ENCODE measurements around the gene NRCAM.
"Not testable (repeated sequence)": the region's sequence is repeated elsewhere in the genome, so short reads cannot be mapped to it uniquely, and the experiment has no call there.

NRCAM gene

DNA sequence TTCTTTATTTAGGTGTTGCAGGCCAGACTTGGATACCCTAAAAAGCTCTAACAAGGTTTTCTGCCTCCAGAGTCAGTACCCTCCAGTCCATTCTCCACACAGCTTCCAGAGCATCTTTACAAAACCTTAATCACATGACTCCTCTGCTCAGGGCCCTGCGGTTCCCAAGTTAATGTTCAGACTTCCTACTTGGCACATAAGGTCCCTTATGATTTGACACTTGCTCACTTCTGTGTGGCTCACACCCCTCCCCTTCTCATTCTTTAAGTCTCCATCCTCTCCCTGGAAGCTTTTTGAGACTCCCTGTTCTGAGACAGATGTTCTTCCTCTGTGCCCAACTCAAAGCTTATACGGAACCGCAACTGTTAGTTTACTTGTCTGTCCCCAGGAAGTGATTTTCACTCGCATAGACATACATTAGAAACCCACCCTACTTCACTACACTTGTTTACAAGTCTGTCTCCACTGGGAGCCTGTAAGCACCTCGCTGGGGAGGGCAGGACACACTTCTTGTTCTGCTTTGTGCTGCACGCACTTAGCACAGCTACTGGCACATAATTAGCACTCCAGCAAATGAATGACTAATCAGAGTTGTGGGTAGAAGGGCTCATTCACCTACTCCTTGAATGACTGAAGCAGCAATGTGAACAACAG, 171.8 kb downstream of the NRCAM start:
- peak in 1 of 56 donors; percentile 26 for DNase-seq

DNA sequence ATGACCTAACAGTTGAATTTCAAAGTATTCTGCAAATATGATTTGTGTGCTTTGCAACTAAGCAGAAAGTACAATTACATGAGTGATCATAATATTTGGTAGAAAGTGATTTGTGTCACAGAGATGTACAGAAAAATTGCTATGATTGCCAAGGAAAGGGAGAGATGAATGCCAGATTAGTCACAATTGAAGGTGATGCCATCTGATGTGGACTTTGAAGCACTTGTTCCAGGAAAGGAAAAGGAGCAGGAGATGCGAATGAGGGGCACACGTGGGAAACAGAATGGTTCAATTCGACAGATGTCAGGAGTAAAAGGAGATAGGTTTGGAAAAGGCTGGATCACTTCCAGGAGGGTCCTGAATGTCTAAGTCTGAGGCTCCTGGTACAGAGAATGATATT, 173.0 kb downstream of the NRCAM start:
- no peak for DNase-seq

DNA sequence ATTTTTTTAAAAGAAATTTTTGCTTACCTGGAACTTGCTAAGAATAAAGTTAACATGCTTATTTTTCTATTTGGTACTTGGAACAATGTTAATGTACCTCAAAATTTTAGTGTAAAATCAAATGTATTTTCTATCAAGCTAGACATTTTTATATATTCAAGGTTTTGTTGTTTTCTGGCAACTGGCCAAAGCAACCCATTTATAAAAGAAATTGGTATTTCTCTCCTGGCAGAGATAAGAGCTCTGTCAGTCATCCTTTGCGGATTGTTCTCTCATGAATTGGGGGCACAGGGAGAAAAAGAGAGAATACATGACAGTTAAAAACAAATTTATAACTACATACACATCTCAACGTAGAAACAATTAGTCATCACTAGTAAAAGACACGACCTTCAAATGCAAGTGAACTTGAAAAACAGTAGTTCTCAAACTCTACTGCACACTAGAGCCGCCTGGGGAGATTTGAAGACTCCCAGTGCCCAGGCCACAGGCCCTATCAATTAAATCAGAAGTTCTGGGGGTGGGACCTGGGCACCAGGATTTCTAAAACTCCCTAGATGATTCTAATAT, 173.7 kb downstream of the NRCAM start:
- no peak for DNase-seq

DNA sequence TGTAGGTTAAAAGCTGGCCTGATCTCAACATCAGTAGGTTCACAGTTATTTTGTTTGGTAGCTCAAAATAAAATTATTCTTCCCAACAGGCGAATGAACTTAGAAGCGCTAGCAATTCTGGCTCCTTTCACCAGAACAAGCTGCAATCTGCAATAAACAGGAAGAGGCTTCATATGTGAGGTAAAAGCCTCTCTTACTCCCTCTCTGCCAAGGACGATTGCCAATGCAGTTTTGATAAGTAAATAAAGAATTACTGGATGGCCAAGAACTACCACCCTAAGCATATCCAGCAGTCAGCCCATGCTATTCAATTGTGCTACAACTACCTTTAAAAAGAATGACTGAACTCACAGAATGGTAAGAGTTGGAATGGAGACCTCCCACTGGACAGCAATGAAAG, 176.1 kb downstream of the NRCAM start:
- no peak for DNase-seq

DNA sequence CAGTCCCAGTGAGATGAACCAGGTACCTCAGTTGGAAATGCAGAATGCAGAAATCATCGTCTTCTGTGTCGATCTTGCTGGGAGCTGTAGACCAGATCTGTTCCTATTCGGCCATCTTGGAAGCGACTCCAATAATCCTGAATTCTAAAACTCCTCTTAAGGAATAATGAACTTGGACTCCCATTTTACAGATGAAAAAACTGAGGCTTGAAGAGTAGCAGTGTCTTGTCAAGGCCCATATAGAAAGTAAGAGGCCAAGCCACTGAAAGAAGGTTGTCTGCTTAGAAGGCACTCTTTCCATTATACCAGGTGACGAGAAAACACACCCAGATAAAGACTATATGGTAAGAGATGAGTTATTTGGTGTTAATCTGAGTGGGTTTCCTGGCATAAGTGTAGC, 177.5 kb downstream of the NRCAM start:
- no peak for DNase-seq

DNA sequence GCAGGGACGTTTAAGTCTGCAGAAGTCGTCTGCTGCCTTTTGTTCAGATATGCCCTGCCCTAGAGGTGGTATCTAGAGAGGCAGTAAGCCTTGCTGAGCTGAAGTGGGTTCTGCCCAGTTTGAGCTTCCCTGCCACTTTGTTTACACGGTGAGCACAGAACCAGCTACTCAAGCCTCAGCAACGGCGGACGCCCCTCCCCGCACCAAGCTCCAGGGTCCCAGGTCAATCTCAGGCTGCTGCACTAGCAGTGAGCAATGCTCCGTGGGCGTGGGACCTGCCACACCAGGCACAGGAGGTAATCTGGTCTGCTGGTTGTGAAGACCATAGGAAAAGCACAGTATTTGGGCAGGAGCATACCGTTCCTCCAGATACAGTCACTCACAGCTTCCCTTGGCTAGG, 178.0 kb downstream of the NRCAM start:
- DNase-seq, result no peak

DNA sequence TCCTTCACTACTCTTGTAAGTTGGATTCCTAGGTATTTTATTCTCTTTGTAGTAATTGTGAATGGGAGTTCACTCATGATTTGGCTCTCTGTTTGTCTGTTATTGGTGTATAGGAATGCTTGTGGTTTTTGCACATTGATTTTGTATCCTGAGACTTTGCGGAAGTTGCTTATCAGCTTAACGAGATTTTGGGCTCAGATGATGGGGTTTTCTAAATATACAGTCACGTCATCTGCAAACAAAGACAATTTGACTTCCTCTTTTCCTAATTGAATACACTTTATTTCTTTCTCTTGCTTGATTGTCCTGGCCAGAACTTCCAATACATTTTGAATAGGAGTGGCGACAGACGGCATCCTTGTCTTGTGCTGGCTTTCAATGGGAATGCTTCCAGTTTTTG, 181.8 kb downstream of the NRCAM start:
- not testable (repeated sequence) for DNase-seq

DNA sequence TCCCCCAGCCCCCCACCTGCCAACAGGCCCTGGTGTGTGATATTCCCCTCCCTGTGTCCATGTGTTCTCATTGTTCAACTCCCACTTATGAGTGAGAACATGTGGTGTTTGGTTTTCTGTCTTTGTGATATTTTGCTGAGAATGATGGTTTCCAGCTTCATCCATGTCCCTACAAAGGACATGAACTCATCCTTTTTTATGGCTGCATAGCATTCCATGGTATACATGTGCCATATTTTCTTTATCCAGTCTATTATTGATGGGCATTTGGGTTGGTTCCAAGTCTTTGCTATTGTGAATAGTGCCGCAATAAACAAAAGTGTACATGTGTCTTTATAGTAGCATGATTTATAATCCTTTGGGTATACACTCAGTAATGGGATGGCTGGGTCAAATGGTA, 183.3 kb downstream of the NRCAM start:
- DNase-seq, result not testable (repeated sequence)

DNA sequence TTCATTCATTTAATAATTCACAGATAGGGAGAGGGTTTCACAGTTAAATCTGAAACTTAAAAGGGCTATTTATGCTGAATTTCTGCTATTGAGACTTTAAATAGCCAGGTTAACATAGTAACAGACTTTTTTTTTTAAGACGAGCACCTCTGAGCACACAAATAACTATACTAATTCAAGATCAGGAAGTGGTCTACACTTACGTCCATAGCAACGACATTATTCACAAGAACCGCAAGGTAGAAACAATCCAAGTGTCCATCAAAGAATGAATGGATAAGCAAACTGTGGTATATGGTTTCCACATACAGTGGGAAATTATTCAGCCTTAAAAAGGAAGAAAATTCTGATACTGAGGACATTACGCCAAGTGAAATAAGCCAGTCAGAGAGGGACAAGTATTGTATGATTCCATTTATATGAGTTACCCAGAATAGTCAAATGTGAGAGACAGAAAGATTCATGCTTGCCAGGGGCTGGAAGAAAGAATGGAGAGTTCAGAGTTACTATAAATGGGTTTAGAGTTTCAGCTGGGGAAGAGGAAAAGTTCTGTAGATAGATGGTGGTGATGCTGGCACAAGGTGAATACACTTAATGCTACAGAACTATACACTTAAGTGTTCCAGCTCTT, 185.7 kb downstream of the NRCAM start:
- no peak for DNase-seq

DNA sequence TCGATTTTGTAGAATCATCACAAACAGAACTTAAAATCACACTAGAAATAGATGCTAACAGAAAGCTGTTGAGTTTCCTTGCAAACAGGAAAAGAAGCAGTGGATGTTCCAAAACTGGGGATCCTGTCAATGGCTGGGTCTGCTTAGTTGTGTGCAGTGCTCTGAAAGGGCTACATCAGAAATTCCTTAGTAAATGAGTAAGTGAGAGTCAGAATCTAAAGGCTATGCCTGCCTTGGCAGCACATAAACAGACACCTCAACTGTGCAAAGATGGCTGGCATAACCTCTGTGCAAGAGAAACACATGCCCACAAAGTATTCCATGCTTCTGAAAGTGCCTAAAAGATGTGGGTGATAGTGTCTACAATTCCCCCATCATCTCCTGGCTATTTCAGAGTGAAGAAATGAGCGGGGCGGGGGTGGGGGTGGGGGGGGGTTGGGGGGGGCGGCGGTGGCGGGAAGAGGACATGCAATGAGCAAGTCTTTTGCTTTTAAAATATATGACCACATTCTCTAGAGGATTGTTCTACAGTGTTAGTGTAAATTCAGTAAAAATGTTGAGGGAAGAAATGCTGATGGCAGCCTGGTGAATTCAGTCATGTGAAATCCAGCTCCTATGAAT, 187.9 kb downstream of the NRCAM start:
- no peak for DNase-seq

DNA sequence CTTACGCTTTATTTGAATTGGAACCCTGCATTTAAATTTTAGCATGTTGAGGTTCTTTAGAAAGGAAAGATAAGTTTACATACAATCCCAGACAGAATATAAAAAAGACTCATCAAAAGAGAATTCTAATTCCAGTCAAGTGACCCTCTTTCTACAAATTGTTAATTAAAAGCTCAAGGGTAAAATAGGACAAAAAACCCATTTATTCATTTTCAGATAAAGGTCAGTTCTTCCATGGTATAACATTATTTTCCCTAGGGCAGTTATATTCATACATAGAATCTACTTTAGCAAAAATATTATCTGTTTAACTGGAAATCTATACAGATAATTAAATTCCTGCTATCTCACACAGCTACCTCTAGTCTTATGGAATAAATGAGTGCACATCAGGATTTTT, 188.6 kb downstream of the NRCAM start:
- no peak for DNase-seq

DNA sequence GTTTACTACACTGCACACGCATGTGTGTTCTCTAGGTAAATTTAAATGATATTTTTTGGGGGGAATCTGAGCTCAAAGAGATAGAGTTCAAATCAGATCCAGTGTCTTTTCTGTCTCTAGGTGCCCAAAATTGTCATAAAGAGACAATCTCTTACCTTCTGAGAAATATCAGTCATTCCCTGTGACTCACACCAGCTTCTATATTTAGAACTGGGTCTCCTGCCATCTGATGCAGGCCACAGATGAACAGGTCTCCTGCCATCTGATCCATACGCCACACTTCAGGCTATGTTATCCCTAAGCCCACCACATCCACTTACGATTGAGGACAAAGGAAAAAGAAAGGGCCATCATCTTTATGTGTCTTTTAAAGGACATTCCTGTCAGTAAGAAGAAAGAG, 189.7 kb downstream of the NRCAM start:
- DNase-seq, result no peak

DNA sequence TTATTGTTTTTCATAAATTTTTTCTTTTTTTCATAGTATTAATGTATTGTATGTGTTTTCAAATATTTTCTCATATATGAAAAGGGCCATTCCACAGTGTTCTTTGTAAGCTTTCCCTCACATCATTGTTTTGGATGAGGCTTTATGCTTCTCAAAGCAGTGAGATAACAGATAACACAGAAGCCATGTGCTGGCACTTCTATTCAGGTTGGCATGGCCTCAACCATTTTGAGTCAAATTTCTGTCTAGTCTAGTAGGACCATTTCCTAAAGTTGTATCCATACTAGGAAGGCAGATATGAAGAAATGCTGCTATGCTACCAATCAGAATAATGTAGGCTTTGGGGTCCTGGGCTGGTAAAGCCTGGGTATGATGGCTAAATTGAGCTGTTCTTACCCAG, 190.2 kb downstream of the NRCAM start:
- DNase-seq, result no peak

DNA sequence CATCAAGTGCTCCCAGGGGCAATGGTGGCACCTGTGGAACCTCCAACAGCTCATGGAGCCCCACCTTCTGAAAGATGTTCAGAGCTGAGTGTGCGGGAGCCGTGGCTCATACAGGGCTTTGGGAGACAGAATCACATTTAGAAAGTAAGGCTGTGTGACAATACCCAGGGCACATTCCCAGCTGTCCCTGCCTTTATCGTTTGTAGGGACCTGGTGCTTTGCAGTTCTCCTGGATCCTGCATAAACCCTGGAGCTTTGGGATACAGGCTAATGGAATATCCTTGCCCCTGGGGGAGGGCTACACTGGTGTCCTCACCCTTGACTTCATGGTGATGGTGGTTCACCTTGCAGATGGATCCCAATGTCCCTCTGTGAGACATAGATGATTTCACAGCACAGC, 191.2 kb downstream of the NRCAM start:
- DNase-seq, result no peak

DNA sequence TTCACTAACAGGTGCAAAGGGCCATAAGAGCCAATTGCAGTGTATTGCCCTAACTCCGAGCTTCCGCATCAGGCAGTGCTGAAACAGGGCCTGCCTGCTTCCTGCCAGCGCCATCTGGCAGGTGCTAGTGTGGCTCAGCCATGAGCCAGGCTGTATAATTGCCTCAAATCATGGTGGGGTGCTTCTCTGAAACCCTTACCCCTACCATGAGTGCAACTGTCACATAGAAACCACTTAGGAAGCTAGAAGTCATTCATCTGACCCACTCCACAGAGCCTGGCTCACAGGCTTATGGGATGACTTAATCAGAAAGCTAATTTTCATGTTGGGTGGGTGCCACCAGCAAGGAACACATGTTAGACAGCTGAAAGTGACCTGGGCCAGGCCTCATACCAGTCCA, 192.8 kb downstream of the NRCAM start:
- DNase-seq, result peak in 5 of 56 donors; percentile 6 to 23 (median 17)

DNA sequence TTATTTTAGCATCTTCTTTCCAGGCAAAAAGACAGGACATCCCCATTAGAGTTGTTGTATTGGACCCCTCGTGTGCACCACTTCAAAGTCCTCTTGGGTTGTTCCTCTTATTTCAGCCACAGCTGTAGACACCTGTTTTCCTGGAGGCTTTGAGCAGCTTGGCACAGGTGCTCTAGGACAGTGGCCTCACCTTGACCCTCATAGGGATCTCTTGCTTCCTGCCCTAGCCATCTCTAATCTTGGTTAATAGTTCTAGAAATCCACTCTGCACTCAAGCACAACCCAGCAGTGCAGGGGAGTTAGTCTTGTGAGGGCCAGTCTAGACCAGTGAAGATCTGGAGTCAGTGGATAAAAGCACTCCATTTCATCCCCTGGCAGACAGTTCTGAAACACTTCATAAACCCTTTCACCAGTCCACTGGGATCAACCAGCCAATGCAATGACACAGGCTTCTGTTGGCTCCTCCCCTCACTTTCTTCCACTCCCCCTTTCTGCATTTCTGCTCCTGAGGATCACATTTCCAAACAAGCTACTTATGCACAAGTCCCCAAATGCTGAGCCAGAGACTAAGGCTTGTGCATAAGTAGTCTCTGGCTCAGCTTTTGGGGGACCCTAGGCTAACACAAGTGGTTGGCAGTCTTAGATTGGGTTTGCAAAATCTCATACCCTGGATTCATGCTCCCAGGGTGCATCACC, 194.5 kb downstream of the NRCAM start:
- no peak for DNase-seq

DNA sequence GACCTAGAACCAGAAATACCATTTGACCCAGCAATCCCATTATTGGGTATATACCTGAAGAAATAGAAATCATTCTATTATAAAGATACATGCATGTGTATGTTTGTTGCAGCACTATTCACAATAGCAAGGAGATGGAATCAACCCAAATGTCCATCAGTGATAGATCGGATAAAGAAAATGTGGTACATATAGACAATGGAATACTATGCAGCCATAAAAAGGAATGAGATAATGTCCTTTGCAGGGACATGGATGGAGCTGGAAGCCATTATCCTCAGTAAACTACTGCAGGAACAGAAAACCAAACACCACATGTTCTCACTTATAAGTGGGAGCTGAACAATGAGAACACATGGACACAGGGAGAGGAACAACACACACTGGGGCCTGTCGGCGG, 196.8 kb downstream of the NRCAM start:
- not testable (repeated sequence) for DNase-seq

DNA sequence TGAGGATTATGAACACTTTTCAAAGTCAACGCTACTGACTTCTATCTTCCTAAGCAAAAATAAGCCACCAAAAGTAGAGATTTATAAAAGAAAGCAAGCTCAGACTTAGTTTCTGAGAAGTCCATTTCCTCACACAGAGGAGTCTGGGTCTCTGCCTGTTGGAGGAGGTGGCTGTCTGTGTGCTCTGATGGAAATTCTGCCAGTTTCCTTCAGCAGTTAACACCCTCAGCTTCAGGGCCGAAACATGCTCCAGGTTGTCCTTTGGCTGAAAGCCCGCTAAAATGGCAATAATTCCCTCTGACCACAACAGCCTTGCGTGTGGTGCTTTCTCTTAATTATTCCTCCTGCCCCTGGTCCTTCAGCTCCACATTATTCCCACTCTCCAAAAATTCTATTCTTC, 198.3 kb downstream of the NRCAM start:
- no peak for DNase-seq

DNA sequence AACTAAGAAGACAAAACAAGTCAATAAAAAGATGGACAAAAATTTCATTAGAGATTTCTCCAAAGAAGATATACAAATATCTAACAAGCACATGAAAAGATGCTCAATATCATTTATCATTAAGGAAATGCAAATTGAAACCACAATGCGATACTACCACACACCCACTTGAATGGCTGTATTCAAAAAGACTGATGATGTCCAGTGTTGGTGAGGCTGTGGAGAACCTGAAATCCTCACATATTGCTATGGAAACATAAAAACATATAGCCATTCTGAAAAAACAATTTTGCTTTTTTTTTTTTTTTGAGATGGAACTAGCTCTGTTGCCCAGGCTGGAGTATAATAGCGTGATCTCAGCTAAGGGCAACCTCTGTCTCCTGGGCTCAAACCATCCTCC, 202.0 kb downstream of the NRCAM start:
- no peak for DNase-seq

DNA sequence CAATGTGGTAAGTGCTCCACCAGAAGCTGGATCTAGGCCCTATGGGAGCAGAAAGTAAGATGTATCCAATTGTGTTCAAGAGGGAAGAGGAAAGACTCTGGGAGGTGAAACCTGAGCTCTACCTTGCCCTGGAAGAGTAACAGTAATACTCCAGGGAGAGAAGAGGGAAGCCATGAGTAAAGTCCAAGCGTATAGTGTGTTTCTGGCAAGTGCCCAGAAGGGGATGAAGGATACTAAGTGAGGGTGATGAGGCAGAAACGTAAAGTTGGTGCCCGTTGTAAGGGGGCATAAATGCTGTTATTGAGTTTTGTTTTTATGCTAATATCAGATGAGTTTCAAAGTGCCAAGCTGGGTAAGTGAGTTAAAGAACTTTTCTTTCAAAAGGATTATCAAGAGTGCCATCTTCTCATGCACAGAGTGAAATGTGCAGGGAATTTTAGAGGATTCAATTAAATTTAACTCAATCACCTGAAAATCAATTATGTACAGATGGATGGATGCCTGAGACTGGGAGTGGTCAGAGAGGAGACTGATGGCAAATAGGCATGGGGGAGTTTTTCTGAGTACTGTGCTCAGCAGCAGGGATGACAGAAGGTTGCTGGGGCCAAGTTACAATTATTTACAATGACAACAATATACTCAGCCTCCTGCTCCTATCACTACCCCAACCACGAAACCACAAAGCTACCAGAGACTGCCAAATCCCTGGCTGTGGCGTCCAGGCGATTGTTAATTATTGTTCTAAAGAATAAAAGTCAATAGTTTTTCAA, 202.8 kb downstream of the NRCAM start:
- DNase-seq, result no peak

DNA sequence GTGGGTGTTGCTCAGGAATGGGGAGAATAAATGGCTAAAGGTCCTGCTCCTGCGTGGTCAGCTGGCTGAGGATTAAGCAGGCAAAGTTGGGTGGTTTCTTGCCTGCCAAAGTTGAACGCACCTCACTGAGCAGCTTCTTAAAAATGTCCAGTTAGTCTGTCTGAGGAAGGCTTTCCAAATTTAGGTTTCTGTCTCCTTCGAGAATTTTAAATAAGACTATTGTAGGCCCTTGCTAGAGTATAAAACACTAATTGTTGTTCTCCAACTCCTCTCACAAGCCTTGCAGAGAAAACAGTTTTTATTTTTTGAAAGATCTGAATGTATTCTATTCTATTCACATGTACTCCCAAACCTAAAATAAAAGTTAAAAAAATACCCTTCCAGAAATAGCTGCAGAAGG, 204.1 kb downstream of the NRCAM start:
- peak in 13 of 56 donors; percentile 2 to 49 (median 13) for DNase-seq

Measured in amygdala (tissue), 56 donors.